HG02763 (cell line): ENCODE measurements around the gene PDE3B.
A peak's percentile ranks its signal among the peaks of the same experiment; 100 is the strongest.
"Not testable (repeated sequence)": the region's sequence is repeated elsewhere in the genome, so short reads cannot be mapped to it uniquely, and the experiment has no call there.

Experiments
- ATAC-seq: cut with Tn5 transposase; IDR thresholded peaks from one replicate; pipeline ENCODE4 v1.9.1; 2021; ENCODE audit warnings: mild to moderate bottlenecking, moderate library complexity; ENCODE audit not compliant: unreplicated experiment

Gene PDE3B

DNA sequence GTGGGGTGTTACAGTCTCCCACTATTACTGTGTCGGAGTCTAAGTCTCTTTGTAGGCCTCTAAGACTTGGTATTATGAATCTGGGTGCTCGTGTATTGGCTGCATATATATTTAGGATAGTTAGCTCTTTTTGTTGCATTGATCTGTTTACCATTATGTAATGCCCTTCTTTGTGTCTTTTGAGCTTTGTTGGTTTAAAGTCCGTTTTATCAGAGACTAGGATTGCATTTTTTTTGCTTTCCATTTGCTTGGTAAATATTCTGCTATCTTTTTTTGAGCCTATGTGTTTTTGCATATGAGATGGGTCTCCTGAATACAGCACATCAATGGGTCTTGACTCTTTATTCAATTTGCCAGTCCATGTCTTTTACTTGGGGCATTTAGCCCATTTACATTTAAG is 97.6 kb downstream of the PDE3B start:
- no peak for ATAC-seq

DNA sequence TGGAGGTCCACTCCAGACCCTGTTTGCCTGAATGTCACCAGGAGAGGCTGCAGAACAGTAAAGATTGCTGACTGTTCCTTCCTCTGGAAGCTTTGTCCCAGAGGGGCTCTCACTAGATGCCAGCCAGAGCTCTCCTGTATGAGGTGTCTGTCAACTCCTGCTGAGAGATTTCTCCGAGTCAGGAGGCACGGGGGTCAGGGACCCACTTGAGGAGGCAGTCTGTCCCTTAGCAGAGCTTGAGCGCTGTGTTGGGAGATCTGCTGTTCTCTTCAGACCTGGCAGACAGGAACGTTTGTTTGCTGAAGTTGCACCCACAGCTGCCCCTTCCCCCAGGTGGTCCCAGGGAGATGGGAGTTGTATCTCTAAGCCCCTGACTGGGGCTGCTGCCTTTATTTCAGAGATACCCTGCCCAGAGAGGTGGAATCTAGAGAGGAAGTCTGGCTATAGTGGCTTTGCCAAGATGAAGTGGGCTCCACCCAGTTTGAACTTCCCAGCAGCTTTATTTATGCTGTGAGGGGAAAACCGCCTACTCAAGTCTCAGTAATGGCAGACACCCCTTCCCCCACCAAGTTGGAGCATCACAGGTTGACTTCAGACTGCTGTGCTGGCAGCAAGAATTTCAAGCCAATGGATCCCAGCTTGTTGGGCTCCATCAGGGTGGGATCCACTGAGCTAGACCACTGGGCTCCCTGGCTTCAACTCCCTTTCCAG is 99.4 kb downstream of the PDE3B start:
- ATAC-seq, result no peak

DNA sequence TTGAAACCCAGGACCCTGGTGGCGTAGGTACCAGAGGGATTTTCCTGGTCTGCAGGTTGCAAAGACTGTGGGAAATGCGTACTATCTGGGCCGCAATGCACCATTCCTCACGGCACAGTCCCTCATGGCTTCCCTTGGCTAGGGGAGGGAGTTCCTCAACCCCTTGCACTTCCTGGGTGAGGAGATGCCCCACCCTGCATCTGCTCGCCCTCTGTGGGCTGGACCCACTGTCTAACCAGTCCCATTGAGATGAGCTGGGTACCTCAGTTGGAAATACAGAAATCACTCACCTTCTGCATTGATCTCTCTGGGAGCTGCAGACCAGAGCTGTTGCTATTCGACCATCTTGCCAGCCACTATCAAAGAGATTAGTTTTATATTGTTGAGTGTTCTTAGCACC is 100.1 kb downstream of the PDE3B start:
- ATAC-seq, result not testable (repeated sequence)

DNA sequence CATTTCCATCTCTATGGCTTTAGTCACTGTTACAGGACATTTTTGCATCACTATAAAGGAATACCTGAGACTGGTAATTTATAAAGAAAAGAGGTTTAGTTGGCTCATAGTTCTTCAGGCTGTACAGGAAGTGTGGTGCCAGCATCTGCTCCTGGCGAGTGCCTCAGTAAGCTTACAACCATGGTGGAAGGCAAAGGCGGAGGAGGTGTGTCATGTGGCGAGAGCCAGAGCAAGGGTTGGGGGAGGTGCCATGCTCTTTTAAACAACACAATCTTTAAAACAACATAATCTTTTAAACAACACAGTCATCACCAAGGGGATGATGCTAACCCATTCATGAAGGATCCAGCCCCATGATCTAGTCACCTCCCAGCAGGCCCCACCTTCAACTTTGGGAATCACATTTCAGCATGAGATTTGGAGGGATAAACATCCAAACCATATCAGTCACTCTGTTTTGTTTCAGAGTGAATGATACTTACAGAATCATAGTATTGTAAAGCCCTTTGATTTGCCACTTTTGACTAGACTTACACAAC is 103.3 kb downstream of the PDE3B start:
- no peak for ATAC-seq

DNA sequence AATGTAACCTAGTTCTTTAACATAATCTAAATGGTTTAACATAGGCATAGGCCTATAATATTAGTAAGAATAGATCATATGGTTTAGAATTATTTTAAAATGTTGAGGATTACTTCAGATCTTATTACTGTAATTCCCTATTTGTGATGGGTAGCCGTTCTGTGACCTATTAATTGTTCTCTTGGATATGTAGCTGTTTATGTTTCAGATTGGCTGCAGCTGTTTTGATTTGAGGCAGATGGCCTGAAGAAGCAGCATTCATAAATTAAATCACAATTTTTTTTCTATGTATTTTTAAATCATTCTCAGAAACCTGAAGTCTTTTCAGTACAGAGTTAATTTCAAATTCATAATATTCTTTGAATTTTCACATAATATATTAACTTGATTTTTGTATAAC is 104.5 kb downstream of the PDE3B start:
- no peak for ATAC-seq

DNA sequence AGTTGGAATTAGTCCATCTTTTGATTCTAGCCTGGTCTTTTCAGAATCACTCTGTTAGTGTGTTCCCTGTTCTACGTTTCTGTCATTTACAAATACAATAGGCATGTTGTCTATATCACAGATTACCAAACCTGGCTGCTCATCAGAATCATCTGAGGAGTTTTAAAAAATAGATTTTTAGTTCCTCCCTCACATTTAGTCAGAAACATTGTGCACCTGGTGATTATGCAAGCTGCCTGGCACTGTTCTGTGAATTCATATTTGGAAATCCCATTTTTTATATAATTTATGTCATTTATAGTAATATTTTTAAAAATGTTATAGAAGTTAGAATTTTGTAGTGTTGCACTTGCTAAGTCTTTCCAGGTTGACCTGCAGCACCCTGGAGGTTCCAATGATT is 107.3 kb downstream of the PDE3B start:
- ATAC-seq, result no peak

DNA sequence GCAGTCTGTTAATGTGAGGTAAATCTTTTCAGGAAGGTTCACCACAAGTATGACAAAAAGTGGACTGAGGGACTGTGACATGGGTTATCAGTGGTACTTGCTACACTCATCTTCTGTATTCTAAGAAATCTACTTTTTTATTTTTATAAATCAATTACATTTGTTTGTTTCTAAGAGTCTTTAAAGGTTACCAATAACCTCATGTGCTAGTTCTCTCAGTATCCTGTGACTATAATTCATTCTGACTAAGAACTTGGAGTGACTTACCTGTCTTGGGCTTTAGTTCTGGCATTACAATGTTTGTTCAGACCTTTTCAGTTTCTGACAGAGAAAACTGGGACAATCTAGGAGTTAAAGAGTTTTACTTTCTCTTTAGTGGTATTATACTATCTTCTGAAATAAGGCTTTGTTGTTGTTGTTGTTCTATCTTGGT is 108.4 kb downstream of the PDE3B start:
- ATAC-seq, result no peak

DNA sequence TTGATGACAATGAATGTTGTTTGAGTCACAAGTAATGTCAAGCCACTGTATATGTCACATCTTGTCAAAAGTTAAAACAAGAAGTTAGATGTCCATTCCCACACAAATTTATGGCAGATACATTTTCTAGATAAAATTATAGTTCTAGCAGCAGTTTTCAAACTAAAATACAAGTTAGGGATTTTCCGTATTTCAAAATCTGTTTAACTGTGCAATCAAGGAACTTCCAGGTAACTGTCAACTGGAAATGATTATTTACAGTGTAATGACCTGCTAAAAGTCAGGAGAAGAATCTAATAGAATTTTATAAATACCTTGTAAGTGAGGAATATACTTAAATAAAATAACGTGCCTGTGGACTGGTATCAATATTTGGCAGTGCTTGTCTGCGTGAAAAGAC is 111.5 kb downstream of the PDE3B start:
- ATAC-seq, result no peak

DNA sequence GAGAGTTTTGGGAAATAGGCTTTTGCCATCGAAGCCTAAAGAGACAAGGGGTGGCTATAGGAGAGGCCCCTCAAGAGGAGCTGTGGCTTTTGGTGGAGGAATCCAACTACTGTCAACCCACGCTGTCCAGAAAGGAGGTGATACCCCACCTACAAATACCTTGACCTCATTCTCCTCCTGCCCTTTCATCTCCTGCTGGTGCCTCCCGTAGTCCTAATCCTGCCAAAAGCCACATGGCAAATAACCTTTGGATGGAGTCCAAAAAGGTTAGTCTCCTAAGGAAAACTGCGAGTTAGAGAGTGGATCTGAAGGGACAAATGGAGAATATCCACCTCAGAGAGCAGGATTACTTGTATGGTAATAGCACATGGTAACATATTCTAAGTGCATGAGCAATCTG is 112.7 kb downstream of the PDE3B start:
- no peak for ATAC-seq

DNA sequence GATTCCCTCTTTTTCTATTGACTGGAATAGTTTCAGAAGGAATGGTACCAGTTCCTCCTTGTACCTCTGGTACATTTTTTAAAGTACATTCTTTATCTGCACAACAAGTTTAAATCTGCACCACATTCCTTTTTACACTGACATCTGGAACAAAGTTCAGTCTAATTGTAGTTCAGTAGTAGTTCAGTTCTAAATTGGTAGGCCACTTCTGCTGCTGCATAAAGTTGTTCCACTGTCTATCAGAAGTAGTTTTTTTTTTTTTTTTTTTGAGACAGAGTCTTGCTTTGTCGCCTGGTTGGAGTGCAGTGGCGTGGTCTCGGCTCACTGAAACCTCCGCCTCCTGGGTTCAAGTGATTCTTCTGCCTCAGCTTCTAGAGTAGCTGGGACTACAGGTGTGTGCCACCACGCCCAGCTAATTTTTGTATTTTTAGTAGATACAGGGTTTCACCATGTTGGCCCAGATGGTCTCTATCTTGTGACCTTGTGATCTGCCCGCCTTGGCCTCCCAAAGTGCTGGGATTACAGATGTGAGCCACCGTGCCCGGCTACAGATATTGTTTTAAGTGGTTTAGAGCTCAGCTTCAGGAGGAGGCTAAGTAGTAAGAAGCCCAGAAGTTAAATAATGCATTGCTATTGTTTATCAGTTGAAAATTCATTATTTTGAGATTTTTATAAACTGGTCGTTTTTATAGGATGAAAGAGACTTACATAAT is 115.9 kb downstream of the PDE3B start:
- ATAC-seq, result not testable (repeated sequence)

DNA sequence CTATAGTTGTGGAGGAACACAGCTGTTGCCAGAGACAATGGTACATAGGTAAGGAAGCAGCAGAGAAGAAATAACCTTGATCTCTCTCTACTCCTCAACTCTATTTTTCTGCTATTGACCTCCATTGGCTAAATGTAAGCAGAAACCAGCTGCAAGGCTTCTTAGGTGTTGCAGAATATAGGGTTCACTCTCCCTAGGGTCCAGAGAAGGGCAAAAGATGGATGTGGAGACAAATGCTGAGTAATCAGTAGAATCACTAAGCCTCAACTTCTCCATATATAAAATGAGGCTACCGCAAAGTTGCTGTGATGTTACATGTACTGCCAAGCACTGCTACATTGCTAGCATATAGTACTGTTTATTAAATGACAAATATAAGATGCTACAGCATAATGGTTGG is 120.6 kb downstream of the PDE3B start:
- ATAC-seq, result no peak

DNA sequence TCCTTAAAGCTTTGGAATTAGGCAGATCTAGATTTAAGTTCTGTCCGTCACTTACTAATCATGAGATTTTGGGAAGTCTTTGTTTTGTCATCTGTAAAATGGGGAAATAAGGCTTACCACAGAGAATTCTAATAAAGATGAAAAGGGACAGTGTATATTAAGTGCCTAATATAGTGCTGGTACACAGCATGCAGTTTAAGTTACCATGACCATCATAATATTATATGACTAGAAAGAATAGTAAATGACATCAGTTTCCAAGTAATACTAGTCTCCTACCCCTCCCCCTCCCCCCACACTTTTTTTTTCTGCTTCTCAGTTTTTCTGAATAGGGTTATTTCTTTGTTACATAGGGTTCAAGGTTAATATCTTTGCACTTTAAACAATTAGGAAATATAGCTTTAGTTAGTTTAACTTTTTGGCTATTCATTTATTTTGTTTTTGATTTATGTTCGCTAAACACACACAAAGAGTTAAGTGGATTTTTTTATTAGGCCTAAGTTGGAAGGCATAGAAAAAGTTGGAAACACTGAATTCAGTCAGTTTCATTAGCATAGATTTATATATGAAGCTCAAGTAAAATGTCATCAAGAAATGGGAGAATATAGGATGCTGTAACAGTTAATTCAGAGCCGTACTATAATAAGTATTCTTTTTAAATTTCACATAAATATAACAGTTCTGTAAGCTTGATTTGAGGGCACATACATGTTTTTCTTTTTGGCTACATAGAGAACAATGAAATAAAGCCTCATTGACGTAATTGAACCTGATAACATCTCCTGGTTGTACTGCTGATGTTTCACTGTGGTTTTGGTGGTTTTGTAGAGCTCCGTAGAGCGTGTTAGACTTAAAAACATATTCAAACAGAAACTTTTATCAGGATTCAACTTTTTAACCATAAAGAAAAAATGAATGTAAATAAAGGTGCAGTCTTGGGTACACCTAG is 121.2 kb downstream of the PDE3B start:
- ATAC-seq, result peak; percentile 86

DNA sequence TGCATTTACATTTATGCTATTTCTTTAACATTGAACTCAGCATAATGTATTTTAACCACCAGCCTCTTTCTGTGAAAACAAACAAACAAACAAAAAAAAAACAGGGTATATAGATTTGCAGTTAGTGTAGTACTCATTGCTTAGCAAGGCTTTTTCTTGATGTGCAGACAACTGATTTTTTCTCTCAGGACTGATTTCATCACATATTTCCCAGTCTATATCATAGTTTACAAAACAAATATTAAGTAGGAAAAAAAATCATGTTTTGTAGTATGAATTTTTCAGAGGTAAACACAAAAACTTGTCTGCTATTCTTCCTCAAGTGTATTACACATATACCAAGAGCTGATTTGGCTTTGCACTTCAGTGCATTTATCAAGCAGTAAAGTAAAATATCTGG is 123.0 kb downstream of the PDE3B start:
- ATAC-seq, result no peak

DNA sequence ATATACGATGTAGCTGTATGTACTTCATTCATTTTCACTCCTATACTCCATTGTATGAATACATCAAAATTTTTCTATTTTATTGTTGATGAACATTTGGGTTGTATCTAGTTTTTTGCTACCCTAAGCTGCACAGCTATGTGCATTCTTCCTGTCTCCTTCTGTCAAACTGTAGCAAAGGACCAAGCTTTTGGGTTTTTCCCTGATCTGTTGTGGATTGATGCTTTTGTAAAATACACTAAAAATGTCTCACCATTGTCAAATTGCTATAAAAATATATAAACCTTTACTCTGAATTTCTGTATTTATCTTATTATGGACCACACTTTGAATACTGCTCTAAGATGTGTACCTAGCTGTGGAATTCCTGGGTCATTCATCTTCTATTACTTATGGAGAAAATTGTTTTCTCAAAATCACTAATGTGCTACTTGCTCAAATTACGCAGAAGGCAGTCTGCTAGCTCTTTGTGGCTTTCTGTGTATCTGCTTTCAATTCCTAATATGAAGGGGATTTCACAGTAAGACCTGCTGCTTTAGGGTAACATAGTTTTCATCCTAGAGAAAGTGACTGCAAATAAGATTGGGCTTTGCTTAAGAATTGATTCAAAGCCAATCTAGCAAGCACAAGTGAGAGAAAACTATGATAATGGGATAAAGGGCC is 125.1 kb downstream of the PDE3B start:
- peak; percentile 58 for ATAC-seq

DNA sequence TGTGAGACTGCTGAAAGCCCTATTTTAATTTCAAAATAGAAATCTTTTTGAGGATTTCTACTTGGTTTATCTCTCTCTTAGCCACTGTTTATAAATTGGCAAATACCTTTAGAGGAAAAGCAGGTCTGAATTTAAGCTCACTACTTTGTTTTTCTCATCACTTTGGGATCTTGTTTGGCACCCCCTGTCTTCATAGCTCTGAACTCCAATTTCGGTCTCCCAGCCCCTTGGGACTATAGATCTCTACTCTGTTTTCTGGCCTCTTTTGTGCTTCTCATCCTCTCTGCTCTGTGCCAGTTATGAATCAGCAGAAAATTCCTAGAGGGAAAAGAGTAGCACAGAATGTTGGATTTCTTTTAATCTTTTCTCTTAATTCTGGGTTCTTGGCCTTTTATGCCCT is 130.2 kb downstream of the PDE3B start:
- ATAC-seq, result no peak

DNA sequence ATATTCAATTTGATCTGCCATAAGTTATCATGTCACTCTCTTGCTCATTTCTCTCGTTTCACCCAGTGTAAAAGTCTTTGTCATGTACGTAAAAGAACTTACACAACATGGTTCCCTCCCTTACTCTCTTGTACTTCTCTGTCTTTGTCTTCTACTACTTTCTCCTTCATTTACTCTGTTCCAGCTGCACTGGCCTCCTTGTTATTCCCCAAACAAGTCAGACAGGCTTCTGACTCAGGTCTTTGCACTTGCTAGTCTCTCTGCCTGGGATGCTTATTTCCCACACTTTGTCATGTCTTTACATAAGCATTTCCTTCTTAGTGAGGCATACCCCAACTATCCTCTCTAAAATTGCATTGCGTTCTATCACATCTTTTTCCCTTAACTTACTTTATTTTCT is 131.1 kb downstream of the PDE3B start:
- ATAC-seq, result no peak

DNA sequence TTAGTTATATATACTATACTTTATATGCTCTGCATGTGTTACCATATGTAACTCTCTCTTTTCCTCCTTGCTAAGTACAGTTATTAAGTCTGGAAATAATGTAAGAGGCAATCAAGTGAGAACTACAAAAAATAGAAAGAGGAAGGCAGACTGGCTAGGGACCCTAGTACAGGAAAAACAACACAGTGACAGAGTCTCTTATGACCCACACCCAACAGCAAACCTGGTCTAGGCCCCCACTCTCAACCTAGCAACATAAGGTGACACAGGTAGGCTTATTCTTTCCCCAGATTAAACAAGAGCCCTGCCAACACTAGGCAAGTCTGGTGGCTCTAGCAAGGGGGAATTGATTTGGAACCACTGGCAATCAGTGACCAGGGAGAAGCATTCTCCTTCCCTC is 132.3 kb downstream of the PDE3B start:
- ATAC-seq, result no peak

DNA sequence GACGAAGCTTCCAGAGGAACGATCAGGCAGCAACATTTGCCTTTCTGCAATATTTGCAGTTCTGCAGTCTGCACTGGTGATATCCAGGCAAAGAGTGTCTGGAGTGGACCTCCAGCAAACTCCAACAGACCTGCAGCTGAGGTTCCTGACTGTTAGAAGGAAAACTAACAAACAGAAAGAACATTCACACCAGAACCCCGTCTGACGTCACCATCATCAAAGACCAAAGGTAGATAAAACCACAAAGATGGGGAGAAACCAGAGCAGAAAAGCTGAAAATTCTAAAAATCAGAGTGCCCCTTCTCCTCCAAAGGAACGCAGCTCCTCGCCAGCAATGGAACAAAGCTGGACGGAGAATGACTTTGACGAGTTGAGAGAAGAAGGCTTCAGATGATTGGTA is 134.9 kb downstream of the PDE3B start:
- ATAC-seq, result not testable (repeated sequence)

DNA sequence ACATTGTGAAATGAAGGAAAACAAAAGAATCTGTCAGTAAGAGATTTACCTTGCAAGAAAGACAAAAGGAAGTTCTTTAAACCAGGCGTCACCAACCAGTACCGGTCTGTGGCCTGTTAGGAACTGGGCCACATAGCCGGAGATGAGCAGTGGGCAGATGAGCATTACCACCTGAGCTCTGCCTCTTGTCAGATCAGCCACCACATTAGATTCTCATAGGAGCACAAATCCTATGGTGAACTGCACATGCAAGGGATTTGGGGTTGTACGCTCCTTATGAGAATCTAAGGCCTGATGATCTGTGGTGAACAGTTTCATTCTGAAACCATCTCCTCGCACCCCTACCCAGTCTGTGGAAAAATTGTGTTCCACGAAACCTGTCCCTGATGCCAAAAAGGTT is 140.2 kb downstream of the PDE3B start:
- ATAC-seq, result no peak

DNA sequence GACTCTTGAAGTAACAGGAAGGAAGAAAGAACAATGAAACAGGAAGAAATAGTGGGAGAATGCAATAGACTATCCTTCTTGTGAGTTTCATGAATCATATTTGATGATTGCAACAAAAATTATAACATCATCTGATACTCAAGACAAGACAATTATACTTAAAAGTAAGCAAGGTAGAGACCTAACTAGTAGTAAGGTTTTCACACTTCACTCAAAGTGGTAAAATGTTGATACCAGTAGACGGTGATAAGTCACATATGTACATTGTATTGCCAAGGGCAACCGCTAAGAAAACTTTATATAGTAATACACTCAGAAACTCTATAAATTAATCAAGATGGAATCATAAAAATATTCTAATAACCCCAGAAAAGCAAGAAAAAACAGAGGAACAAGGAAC is 140.6 kb downstream of the PDE3B start:
- no peak for ATAC-seq
